GM18505 (cell line): ENCODE data around the gene ASB17.

ENCODE experiments used
- ATAC-seq: cut with Tn5 transposase; IDR thresholded peaks from one replicate; pipeline ENCODE4 v1.9.1; 2021; ENCODE audit not compliant: unreplicated experiment
- POLR2A ChIP-seq: IDR thresholded peaks from 4 replicates; pipeline ENCODE4 v1.6.1; 2011; ENCODE audit warnings: borderline replicate concordance; ENCODE audit not compliant: insufficient read depth, insufficient read length; ENCODE audit errors: extremely low read depth

The ASB17 gene

DNA sequence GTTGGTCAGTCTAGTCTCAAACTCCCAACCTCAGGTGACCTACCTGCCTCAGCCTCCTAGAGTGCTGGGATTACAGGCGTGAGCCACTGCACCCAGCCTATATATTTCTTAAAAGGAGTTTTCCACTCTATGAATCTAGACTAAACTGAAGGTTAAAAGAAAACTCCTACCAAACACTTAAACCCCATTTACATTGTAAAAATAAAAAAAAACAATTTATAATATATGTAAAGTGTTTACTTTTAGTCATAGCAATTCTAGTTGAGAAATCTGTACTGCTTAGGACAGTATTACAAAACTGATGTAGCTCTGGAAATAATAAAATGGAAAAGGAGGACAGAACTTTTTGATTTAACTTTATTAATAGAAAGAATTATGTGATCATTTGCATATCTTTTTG is 9.5 kb downstream of the ASB17 start:
- no peak for TF ChIP-seq POLR2A
- no peak for ATAC-seq

DNA sequence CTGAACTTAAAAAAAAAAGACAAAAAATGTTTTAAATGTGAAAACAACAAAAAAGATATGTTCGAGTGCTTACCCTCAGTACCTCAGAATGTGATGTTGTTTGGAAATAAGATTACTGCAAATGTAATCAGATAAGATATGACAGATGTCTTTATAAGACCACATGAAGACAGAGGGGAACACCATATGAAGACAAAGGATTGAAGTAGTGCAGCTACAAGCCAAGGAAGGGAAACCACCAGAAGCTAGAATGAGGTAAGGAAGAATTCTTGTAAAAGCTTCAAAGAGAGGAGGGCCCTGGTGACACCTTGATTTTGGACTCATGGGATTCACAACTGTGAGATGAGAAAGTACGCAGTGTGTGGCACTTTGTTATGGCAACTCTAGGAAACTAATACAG is 15.4 kb downstream of the ASB17 start:
- TF ChIP-seq POLR2A, result no peak
- ATAC-seq, result no peak

DNA sequence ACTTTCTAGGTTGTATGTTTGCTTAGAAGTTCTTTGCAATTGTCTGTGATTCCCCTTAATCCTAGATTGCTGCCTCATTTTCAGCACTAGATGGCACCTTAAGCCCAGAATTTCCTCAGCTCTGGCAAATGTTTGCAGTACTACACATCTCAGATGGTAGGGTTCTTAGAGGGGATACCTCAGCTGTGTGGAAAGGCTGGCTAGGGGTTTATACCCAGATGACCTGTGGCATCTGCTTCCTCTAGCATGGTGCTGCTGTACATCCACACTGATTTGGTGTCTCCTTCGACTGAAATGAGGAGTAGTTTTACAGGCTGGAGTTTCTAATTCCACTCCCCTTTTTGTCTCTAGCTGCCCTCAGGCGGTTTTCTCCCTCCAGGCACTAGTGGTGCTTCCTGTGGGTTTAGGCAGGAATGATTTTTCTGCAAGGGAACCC is 23.5 kb downstream of the ASB17 start:
- no peak for ATAC-seq
- TF ChIP-seq POLR2A, result no peak

DNA sequence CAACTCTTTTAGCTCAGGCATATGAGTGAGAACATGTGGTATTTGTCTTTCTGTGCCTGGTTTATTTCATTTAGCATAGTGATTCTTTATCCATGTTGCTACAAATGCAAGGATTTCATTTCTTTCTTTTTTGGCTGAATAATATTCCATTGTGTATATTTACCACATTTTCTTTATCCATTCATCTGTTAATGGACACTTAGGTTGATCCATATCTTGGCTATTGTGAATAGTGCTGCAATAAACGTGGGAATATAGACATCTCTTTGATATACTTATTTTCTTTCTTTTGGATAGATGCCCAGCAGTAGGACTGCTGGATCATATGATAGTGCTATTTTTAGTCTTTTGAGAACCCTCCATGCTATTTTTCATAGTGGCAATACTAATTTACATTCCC is 30.8 kb downstream of the ASB17 start:
- TF ChIP-seq POLR2A, result no peak
- ATAC-seq, result no peak

DNA sequence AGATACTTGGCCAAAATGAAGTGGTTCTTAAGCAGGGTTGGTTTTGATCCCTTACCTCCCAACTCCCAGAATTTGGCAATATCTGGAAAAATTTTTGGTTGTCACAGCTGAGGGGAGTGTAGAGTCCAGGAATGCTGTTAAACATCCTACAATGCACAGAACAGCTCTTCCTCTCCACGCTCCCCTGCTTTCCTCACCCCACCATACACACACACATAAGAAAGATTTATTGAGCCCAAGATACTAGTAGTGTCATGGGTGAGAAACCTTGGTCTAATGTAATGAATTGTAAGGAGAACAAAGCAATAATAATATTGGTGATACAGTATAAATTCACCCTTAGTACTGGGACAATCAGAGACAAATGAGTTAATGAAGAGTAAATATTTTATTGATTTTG is 47.8 kb downstream of the ASB17 start:
- ATAC-seq, result no peak
- no peak for TF ChIP-seq POLR2A

DNA sequence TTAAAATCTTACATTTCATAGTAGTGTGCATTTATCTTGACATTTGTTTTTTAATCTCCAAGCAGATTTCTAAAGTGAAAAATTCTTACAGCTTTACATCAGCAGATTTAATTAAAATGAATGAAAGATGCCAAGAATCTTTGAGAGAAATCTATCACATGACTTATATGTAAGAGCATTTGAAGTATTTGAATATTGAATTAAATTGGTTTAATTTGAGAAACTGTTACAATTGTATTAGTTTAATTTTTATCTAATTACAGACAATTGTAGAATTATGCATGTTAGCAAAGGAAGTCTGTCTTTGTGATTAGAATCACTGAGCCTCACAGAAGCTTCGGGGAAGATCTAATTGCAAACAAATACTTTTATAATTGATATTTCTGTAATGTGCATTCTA is 52.2 kb downstream of the ASB17 start:
- no peak for TF ChIP-seq POLR2A
- no peak for ATAC-seq

DNA sequence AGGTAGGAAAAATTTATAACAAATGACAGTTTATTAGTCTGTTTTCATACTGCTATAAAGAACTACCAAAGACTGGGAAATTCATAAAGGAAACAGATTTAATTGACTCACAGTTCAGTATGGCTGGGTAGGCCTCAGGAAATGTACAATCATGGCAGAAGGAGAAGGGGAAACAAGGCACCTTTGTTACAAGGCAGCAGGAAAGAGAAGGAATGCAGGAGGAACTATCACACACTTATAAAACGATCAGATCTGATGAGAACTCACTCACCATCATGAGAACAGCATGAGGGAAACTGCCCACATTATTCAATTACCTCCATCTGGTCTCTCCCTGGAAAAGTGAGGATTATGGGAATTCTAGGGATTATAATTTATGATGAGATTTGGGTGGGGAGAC is 61.3 kb downstream of the ASB17 start:
- ATAC-seq, result no peak
- TF ChIP-seq POLR2A, result no peak
